Measurements from ENCODE around the gene DLG3.

DLG3 gene

DNA sequence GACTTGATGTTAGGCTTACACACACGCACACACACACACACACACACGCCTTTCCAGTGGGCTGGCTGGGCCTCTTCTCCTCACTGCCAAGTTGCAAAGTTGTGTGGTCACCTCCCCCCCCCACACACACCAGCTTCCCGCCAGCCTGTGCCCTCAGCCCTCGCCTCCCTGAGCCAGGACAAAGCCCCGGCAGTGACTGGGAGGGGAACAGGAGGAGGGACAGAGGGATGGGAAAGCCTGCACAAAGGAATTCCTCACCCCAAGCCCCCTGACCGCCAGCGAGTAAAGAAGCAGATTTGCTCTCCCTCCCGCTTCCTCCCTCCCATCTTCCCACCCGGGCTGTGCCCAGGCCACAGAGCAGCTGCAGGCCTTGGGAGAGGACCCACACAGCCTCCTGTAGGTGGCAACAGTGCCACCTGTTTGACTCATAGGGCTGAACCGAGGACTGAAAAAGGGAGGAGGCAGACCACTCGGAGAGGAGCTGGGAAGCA, 21.7 kb upstream of the DLG3 start, which contains the start of gene GDPD2:
TSS of gene GDPD2 (plus strand) at position 464 of the 491 bp plus-strand sequence. CDS start 1,671 bp downstream, outside the sequence.
- no peak within 1 kb of the TSS for H3K4me3 ChIP-seq (ENCODE audit: low read length)
- DNase-seq (ENCODE audit: low read depth) = no peak
- TF ChIP-seq, protein P1, sequence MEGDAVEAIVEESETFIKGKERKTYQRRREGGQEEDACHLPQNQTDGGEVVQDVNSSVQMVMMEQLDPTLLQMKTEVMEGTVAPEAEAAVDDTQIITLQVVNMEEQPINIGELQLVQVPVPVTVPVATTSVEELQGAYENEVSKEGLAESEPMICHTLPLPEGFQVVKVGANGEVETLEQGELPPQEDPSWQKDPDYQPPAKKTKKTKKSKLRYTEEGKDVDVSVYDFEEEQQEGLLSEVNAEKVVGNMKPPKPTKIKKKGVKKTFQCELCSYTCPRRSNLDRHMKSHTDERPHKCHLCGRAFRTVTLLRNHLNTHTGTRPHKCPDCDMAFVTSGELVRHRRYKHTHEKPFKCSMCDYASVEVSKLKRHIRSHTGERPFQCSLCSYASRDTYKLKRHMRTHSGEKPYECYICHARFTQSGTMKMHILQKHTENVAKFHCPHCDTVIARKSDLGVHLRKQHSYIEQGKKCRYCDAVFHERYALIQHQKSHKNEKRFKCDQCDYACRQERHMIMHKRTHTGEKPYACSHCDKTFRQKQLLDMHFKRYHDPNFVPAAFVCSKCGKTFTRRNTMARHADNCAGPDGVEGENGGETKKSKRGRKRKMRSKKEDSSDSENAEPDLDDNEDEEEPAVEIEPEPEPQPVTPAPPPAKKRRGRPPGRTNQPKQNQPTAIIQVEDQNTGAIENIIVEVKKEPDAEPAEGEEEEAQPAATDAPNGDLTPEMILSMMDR (conservative IDR thresholded peaks at IDR 0.05; ENCODE audit: low read length) = 0 out of 2 replicates have a peak, but pooled peaks have one; percentile 2

DNA sequence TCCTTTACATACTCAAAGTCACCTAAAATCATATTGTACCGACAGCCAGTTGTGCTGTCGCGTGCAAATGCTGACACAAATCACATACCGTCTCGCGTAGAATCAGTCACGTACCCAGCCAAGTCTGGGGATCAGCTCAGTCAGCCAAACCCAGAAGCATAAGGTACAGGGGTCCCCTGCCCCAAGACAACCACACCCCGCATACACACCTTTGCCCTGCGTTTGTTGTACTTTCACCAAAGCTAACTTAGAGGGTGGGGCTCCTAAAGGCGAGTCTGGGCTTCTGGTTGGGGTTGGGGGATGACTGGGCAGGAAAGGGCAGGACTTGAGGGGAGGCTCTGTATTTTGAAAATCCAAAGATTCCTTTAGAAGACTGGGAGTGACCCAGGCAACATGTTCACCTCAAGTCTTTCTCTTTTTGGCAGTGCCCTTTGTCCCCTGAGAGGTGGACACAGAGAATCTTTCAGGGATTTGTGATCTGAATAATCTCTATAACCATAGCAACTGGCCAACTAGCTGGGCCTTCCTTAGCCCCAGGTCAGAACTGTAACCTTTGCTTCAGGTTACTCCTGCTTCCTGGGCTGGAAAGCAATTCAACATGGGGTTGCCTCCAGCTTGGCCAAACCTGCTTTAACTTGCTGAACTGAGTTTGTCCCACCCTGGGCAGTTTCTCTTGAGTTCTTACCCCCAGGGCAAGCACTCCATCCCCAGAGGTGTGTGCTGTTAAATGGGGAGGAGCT, 20.5 kb upstream of the DLG3 start:
- TF ChIP-seq, protein P1 (conservative IDR thresholded peaks at IDR 0.05; ENCODE audit: low read length) = no peak
- DNase-seq (ENCODE audit: low read depth) = no peak
- no peak overlapping the region for H3K4me3 ChIP-seq (ENCODE audit: low read length)

DNA sequence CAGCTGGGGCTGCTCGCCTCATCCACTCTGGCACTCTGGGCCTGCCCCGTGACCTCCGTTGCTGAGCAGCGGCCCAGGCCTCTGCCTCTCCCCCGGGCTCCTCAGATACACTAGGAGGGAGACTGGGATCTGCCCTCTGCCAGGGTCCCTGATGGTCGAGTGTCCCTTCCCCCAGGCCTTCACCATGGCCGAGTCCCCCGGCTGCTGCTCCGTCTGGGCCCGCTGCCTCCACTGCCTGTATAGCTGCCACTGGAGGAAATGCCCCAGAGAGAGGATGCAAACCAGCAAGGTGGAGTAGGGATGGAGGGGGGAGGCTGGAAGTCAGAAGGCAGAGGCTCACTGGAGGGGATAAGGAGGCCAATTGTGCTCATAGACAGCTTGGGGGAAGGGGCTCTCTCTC, 19.8 kb upstream of the DLG3 start:
- no peak for DNase-seq (ENCODE audit: low read depth)
- TF ChIP-seq, protein P1 (conservative IDR thresholded peaks at IDR 0.05; ENCODE audit: low read length) = no peak
- H3K4me3 ChIP-seq (ENCODE audit: low read length) = no peak overlapping the region

GRCh38 chrX:70426286-70427278, 18.1 kb upstream of the DLG3 start:
- TF ChIP-seq, protein P1 (conservative IDR thresholded peaks at IDR 0.05; ENCODE audit: low read length) = no peak

GRCh38 chrX:70427365-70427764, 17.3 kb upstream of the DLG3 start:
- DNase-seq (ENCODE audit: low read depth) = no peak
- TF ChIP-seq, protein P1 (conservative IDR thresholded peaks at IDR 0.05; ENCODE audit: low read length) = no peak
- H3K4me3 ChIP-seq (ENCODE audit: low read length) = no peak overlapping the region

More at GRCh38 chrX:70426286-70427278, 18.1 kb upstream of the DLG3 start:
- DNase-seq (ENCODE audit: low read depth) = no peak
- H3K4me3 ChIP-seq (ENCODE audit: low read length) = no peak overlapping the region

- TF ChIP-seq, protein P1 (conservative IDR thresholded peaks at IDR 0.05; ENCODE audit: low read length) = no peak
- no peak for DNase-seq (ENCODE audit: low read depth)
- no peak overlapping the region for H3K4me3 ChIP-seq (ENCODE audit: low read length)
Observed at GRCh38 chrX:70429759-70430158, 14.9 kb upstream of the DLG3 start.

Measured in AG10803 (cell line).